BJ (cell line): ENCODE results near the gene CTIF. TPM values are rescaled to one million over a fixed set of nuclear protein-coding genes. Genes with fewer than 3 reads are reported as not detected.

Experiments
- CTCF ChIA-PET: fragments of 350-600 bp; formaldehyde crosslinking; extraction: SDS; loops from one replicate; lab custom pipeline; 2021; ENCODE audit warnings: antibody characterized with exemption, inconsistent platforms; lab: Yijun Ruan, JAX
- POLR2A ChIA-PET: fragments of 300-600 bp; sonication (Branson Sonifier 250); formaldehyde crosslinking; extraction: SDS; loops from one replicate; lab custom pipeline; 2021; ENCODE audit warnings: antibody characterized with exemption; lab: Charles Lee
- DNase-seq: peaks from one replicate; pipeline ENCODE4 v3.0.0-alpha.2; 2011; ENCODE audit warnings: low read depth
- H3K27me3 ChIP-seq: 2 replicates; pipeline ENCODE4 v1.6.0; 2011; ENCODE audit warnings: low read length; ENCODE audit not compliant: control insufficient read depth, insufficient read depth
- H3K36me3 ChIP-seq: 2 replicates; pipeline ENCODE4 v1.5.1; 2011; ENCODE audit warnings: low read length; ENCODE audit not compliant: control insufficient read depth, insufficient read depth
- H3K4me3 ChIP-seq: 2 replicates; pipeline ENCODE4 v1.5.1; 2011; ENCODE audit warnings: low read depth, mild to moderate bottlenecking, control low read depth, low read length
- CTCF ChIP-seq: IDR thresholded peaks from 2 replicates; pipeline ENCODE4 v1.5.1; 2011; ENCODE audit warnings: low read depth, mild to moderate bottlenecking, control low read depth, inconsistent platforms, low read length, moderate library complexity; ENCODE audit not compliant: insufficient read depth
- polyA plus RNA-seq: library from polyadenylated mRNA; depleted of rRNA; stranded (reverse); fragments of >200 nt; gene quantifications from 2 replicates; pipeline ENCODE4 v1.2.3, GENCODE V29; 2011; rRNA removed
- small RNA-seq: library from RNA; depleted of rRNA; stranded (forward); fragments of <200 nt; gene quantifications from one replicate; pipeline ENCODE3, GENCODE V24; 2012; ENCODE audit warnings: low replicate concordance, low read depth; ENCODE audit not compliant: insufficient read length

Gene CTIF
- polyA plus RNA-seq, 1 experiment: 105 TPM

DNA sequence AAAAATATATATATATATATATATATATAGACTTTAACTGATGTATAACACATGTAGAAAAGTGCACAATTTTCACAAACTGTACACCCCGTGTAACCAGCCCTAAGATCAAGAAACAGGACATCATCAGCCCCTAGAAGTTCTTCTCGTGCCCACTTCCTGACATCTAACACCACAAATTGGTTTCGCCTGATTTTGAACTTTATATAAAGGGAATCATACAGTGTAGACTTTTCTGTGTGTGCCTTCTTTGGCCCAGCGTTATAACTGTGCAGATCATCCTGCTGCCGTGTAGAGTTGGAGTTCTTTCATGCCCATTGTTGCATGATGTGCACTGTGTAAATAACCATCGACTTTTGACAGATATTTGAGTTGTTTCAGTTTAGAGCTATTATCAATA, 370.9 kb downstream of the CTIF start:
- ChIA-PET CTCF (no interaction called here), POLR2A (no interaction called here)
- TF ChIP-seq CTCF: no peak
- Histone ChIP-seq H3K27me3 (no peaks in the 10 kb centered on the region), H3K4me3 (no peak overlapping the region), H3K36me3 (no peaks in the 10 kb centered on the region)
- no peak for DNase-seq

DNA sequence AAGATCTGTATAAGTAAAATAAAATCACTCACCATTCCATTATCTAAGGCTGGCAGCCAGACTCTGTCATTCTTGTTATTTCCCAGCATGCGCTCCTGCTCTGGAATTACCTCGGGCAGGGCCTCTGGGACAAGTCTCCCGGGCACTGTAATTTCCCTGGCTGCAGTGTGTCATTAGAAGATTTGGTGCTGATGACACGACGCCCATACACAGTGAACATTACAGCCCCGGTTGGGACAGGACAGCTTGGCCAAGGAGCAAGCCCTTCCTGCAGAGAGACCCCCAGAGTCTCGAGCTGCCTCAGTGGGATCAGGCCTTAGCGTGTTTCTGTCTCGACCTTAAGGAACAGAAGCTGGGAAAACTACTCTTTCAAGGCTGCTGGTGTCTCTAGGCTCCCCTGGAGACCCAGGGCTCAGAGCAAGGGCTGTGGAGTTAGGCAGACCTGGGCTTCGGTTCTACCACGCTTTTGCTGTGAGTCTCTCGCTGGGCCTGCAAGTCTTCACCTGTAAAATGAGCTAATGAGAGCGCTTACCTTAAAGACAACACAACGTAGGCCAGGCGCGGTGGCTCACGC, 372.2 kb downstream of the CTIF start:
- ChIA-PET CTCF (no interaction called here), POLR2A (no interaction called here)
- H3K27me3 ChIP-seq: no peaks in the 10 kb centered on the region
- no peak overlapping the region for H3K4me3 ChIP-seq
- no peaks in the 10 kb centered on the region for H3K36me3 ChIP-seq
- no peak for DNase-seq
- TF ChIP-seq CTCF: no peak

Small RNAs within 50 kb of the gene (small RNA-seq; reads per million reads assigned to genes)
- gene MIR4743: not detected

Other genes starting within 250 kb of the CTIF start
- gene ZBTB7C, start 129.6 kb upstream of the CTIF start, polyA plus RNA-seq: not detected in 2 replicates